WTC11 (cell line): ENCODE data around the gene MAN1B1. TPM values are rescaled to one million over a fixed set of nuclear protein-coding genes. Genes with fewer than 3 reads are reported as not detected.
A peak's percentile ranks its signal among the peaks of the same experiment; 100 is the strongest.

Source experiments
- ATAC-seq: fragments of 200-7000 bp; cut with Tn5 transposase; 2 replicates; pipeline ENCODE4 v1.10.0; 2021; ENCODE audit warnings: mild to moderate bottlenecking, moderate library complexity
- CTCF ChIA-PET: fragments of 300-600 bp; sonication (Branson Sonifier 250); formaldehyde crosslinking; loops from one replicate; lab custom pipeline; 2021; ENCODE audit warnings: antibody characterized with exemption; lab: Charles Lee
- POLR2A ChIA-PET: fragments of 350-600 bp; sonication (Branson Sonifier 250); formaldehyde crosslinking; loops from one replicate; lab custom pipeline; 2021; ENCODE audit warnings: antibody characterized with exemption; lab: Charles Lee
- DNase-seq: peaks from one replicate; pipeline ENCODE4 v3.0.0; 2021; ENCODE audit warnings: low spot score
- H3K27ac Mint-ChIP-seq: 2 replicates; pipeline ENCODE4 v1.8.0; 2021; ENCODE audit warnings: mixed read lengths
- H3K27me3 Mint-ChIP-seq: 2 replicates; pipeline ENCODE4 v1.8.0; 2021; ENCODE audit warnings: low read depth, mild to moderate bottlenecking, moderate library complexity, mixed read lengths
- H3K36me3 Mint-ChIP-seq: 2 replicates; pipeline ENCODE4 v1.8.0; 2021; ENCODE audit warnings: mixed read lengths
- H3K4me1 Mint-ChIP-seq: 2 replicates; pipeline ENCODE4 v1.8.0; 2022; ENCODE audit warnings: mixed read lengths
- H3K4me3 Mint-ChIP-seq: 2 replicates; pipeline ENCODE4 v1.8.0; 2021; ENCODE audit warnings: mild to moderate bottlenecking, moderate library complexity, mixed read lengths
- H3K9me3 Mint-ChIP-seq: 2 replicates; pipeline ENCODE4 v1.8.0; 2021; ENCODE audit warnings: mixed read lengths
- ATF2 ChIP-seq: sonication (generic); formaldehyde crosslinking; IDR thresholded peaks from 2 replicates; pipeline ENCODE4 v1.8.1; 2022; ENCODE audit warnings: low read depth, missing genetic modification reagents, borderline replicate concordance
- ATF3 ChIP-seq: sonication (generic); formaldehyde crosslinking; conservative IDR thresholded peaks from 2 replicates; pipeline ENCODE4 v1.8.1; 2022; ENCODE audit warnings: mild to moderate bottlenecking, missing genetic modification reagents
- ATF6 ChIP-seq: sonication (generic); formaldehyde crosslinking; IDR thresholded peaks from 2 replicates; pipeline ENCODE4 v1.8.1; 2023; ENCODE audit warnings: mild to moderate bottlenecking, missing genetic modification reagents
- CDX4 ChIP-seq: fragments of 250-450 bp; sonication (Bioruptor Pico); IDR thresholded peaks from 2 replicates; pipeline ENCODE4 v1.9.0; 2021; ENCODE audit warnings: moderate library complexity, mild to moderate bottlenecking, inconsistent platforms, borderline replicate concordance
- ELF4 ChIP-seq: sonication (generic); formaldehyde crosslinking; IDR thresholded peaks from 2 replicates; pipeline ENCODE4 v1.8.1; 2022; ENCODE audit warnings: low read depth, mild to moderate bottlenecking, moderate library complexity, missing genetic modification reagents
- ESRRA ChIP-seq: sonication (generic); formaldehyde crosslinking; IDR thresholded peaks from 2 replicates; pipeline ENCODE4 v1.8.1; 2022; ENCODE audit warnings: mild to moderate bottlenecking, missing genetic modification reagents, borderline replicate concordance
- MAX ChIP-seq: sonication (generic); formaldehyde crosslinking; IDR thresholded peaks from 2 replicates; pipeline ENCODE4 v1.8.0; 2022; ENCODE audit warnings: mild to moderate bottlenecking, missing genetic modification reagents
- MLX ChIP-seq: sonication (generic); formaldehyde crosslinking; IDR thresholded peaks from 2 replicates; pipeline ENCODE4 v1.8.1; 2023; ENCODE audit warnings: mild to moderate bottlenecking, missing genetic modification reagents, moderate library complexity
- MYBL2 ChIP-seq: sonication (generic); formaldehyde crosslinking; IDR thresholded peaks from 2 replicates; pipeline ENCODE4 v1.8.1; 2023; ENCODE audit warnings: mild to moderate bottlenecking, moderate library complexity, missing genetic modification reagents
- NFATC4 ChIP-seq: fragments of 250-450 bp; sonication (Bioruptor Pico); IDR thresholded peaks from 2 replicates; pipeline ENCODE4 v1.9.0; 2021; ENCODE audit warnings: mild to moderate bottlenecking
- PRRX2 ChIP-seq: fragments of 250-450 bp; sonication (Bioruptor Pico); IDR thresholded peaks from 2 replicates; pipeline ENCODE4 v1.8.0; 2021; ENCODE audit warnings: mild to moderate bottlenecking
- RELA ChIP-seq: sonication (generic); formaldehyde crosslinking; IDR thresholded peaks from 2 replicates; pipeline ENCODE4 v1.8.1; 2022; ENCODE audit warnings: missing genetic modification reagents, mild to moderate bottlenecking, borderline replicate concordance
- SMAD3 ChIP-seq: sonication (generic); formaldehyde crosslinking; IDR thresholded peaks from 2 replicates; pipeline ENCODE4 v1.8.0; 2022; ENCODE audit warnings: missing genetic modification reagents, mild to moderate bottlenecking, borderline replicate concordance
- STAT6 ChIP-seq: sonication (generic); formaldehyde crosslinking; conservative IDR thresholded peaks from 2 replicates; pipeline ENCODE4 v1.8.1; 2023; ENCODE audit warnings: mild to moderate bottlenecking, low read depth, missing genetic modification reagents, moderate library complexity
- TCF7 ChIP-seq: sonication (generic); formaldehyde crosslinking; IDR thresholded peaks from 2 replicates; pipeline ENCODE4 v1.8.0; 2022; ENCODE audit warnings: mild to moderate bottlenecking, low read depth, missing genetic modification reagents, moderate library complexity
- USF1 ChIP-seq: sonication (generic); formaldehyde crosslinking; IDR thresholded peaks from 2 replicates; pipeline ENCODE4 v1.8.0; 2022; ENCODE audit warnings: mild to moderate bottlenecking, missing genetic modification reagents
- USF2 ChIP-seq: sonication (generic); formaldehyde crosslinking; IDR thresholded peaks from 2 replicates; pipeline ENCODE4 v1.8.1; 2023; ENCODE audit warnings: mild to moderate bottlenecking, missing genetic modification reagents, moderate library complexity
- ZNF121 ChIP-seq: sonication (generic); formaldehyde crosslinking; IDR thresholded peaks from 2 replicates; pipeline ENCODE4 v1.8.0; 2023; ENCODE audit warnings: missing genetic modification reagents
- ZNF396 ChIP-seq: fragments of 250-450 bp; sonication (Bioruptor Pico); IDR thresholded peaks from 2 replicates; pipeline ENCODE4 v1.8.0; 2021; ENCODE audit warnings: mild to moderate bottlenecking, moderate library complexity, borderline replicate concordance
- total RNA-seq: library from RNA; stranded (reverse); gene quantifications from 3 replicates; pipeline ENCODE4 v1.2.3, GENCODE V29; 2021

The MAN1B1 gene
- total RNA-seq, 1 experiment from 2014 or later, result 57.1 TPM

- H3K4me3 Mint-ChIP-seq, result no peak overlapping the region
- DNase-seq (no peak), ATAC-seq (no peak)
- H3K4me1 Mint-ChIP-seq, result no peaks in the 10 kb centered on the region; the same call in 1 of the 2 replicates
- H3K36me3 Mint-ChIP-seq, result no peaks in the 10 kb centered on the region
- no peaks in the 10 kb centered on the region for H3K9me3 Mint-ChIP-seq
- no peak overlapping the region for H3K27ac Mint-ChIP-seq
- peaks cover 28% of the 10 kb centered on the region for H3K27me3 Mint-ChIP-seq
- CTCF ChIA-PET, result interaction anchor here (1.5 to 1.8 kb wide), 3 partner anchors 30 to 117 kb away, joined by 3 to 8 read pairs (median 6); no protein-coding TSS in a partner anchor
- TF ChIP-seq MYBL2, result no peak
- no peak for TF ChIP-seq USF2 (CRISPR knock-in tag)
- no peak for TF ChIP-seq ATF6 (CRISPR knock-in tag)
- TF ChIP-seq TCF7, result no peak
- no peak for TF ChIP-seq RELA (CRISPR knock-in tag)
- TF ChIP-seq USF1 (CRISPR knock-in tag), result no peak
- TF ChIP-seq MLX, result no peak
- no peak for TF ChIP-seq ZNF121
- no peak for TF ChIP-seq CDX4 (CRISPR knock-in tag)
- POLR2A ChIA-PET, result no interaction called here
Measured at GRCh38 chr9:137145731-137146526, 59.1 kb downstream of the MAN1B1 start.

- ChIA-PET POLR2A (no interaction called here), CTCF (interaction anchor here (1.5 to 1.8 kb wide), 3 partner anchors 29 to 117 kb away, joined by 3 to 8 read pairs (median 6); no protein-coding TSS in a partner anchor)
- H3K4me1 Mint-ChIP-seq, result no peaks in the 10 kb centered on the region; the same call in 1 of the 2 replicates
- ATAC-seq, result no peak
- peaks cover 22% of the 10 kb centered on the region for H3K27me3 Mint-ChIP-seq
- H3K27ac Mint-ChIP-seq, result no peak overlapping the region
- no peaks in the 10 kb centered on the region for H3K9me3 Mint-ChIP-seq
- no peaks in the 10 kb centered on the region for H3K36me3 Mint-ChIP-seq
- no peak overlapping the region for H3K4me3 Mint-ChIP-seq
- peak; percentile 11 for DNase-seq
- no peak for TF ChIP-seq NFATC4
- no peak for TF ChIP-seq USF1 (CRISPR knock-in tag)
- TF ChIP-seq MAX (CRISPR knock-in tag), result no peak
- TF ChIP-seq PRRX2 (CRISPR knock-in tag), result no peak
- no peak for TF ChIP-seq STAT6 (CRISPR knock-in tag)
- TF ChIP-seq ATF3 (CRISPR knock-in tag), result no peak
- no peak for TF ChIP-seq ESRRA
- TF ChIP-seq ZNF396 (CRISPR knock-in tag), result no peak
- TF ChIP-seq SMAD3 (CRISPR knock-in tag), result no peak
- no peak for TF ChIP-seq ATF2 (CRISPR knock-in tag)
- no peak for TF ChIP-seq ATF6 (CRISPR knock-in tag)
- TF ChIP-seq TCF7, result no peak
- no peak for TF ChIP-seq ELF4 (CRISPR knock-in tag)
Measured at GRCh38 chr9:137146527-137146918, 59.7 kb downstream of the MAN1B1 start.
